GM12878 (cell line): ENCODE data around the gene ZNF688. TPM values are rescaled to one million over a fixed set of nuclear protein-coding genes. Genes with fewer than 3 reads are reported as not detected.
A peak's percentile ranks its signal among the peaks of the same experiment; 100 is the strongest.

Experiments
- ATAC-seq: fragments of 200-7000 bp; cut with Tn5 transposase; 3 replicates; pipeline ENCODE4 v1.9.1; 2020; ENCODE audit warnings: mild to moderate bottlenecking, moderate library complexity
- BruUV-seq: library from RNA; stranded (reverse); fragments of 400-500 nt; replicated peaks from 2 replicates; lab custom pipeline; 2021; lab: Mats Ljungman, UMichigan
- CTCF ChIA-PET: fragments of 300-600 bp; sonication (Branson Sonifier 250); formaldehyde crosslinking; extraction: SDS; loops from one replicate; lab custom pipeline; 2021; ENCODE audit warnings: inconsistent platforms; lab: Yijun Ruan, JAX
- POLR2A ChIA-PET: fragments of 350-600 bp; formaldehyde crosslinking; extraction: SDS; loops from one replicate; lab custom pipeline; 2021; ENCODE audit warnings: inconsistent platforms; lab: Charles Lee
- RAD21 ChIA-PET: fragments of 300-600 bp; sonication (Branson Sonifier 250); formaldehyde crosslinking; loops from one replicate; lab custom pipeline; 2023; ENCODE audit warnings: antibody characterized with exemption; ENCODE audit not compliant: unreplicated experiment; lab: Charles Lee
- SMC1A ChIA-PET: fragments of 300-600 bp; sonication (Branson Sonifier 250); formaldehyde crosslinking; loops from one replicate; lab custom pipeline; 2023; ENCODE audit not compliant: unreplicated experiment, uncharacterized antibody; lab: Charles Lee
- DNase-seq: peaks from one replicate; pipeline ENCODE4 v3.0.0-alpha.2; 2011; ENCODE audit warnings: low read depth, low spot score
- FAIRE-seq: peaks from 3 replicates; lab custom pipeline; 2011; peaks lifted over from hg19 to GRCh38; lab: Jason Lieb, UNC
- H2AFZ ChIP-seq: 2 replicates; pipeline ENCODE4 v1.6.0; 2011; ENCODE audit warnings: low read depth, low read length, control low read depth; ENCODE audit not compliant: control insufficient read depth
- H3K27ac ChIP-seq: 2 replicates; pipeline ENCODE4 v1.5.1; 2011; ENCODE audit warnings: control low read depth; ENCODE audit not compliant: control insufficient read depth, insufficient read depth
- H3K27me3 ChIP-seq, 2 experiments: replicated peaks in 1 of 2; 2 replicates each; pipeline versions ENCODE4 v1.6.0 to v1.6.1; 2011; ENCODE audit warnings: low read length in 1 of 2; ENCODE audit not compliant: control insufficient read depth in 2 of 2, insufficient read depth in 2 of 2
- H3K36me3 ChIP-seq, 2 experiments: 2 replicates each; pipeline ENCODE4 v1.5.1; 2011; ENCODE audit warnings: low read length in 1 of 2; ENCODE audit not compliant: control insufficient read depth in 2 of 2, insufficient read depth in 2 of 2
- H3K4me1 ChIP-seq: 2 replicates; pipeline ENCODE4 v1.6.1; 2011; ENCODE audit warnings: mild to moderate bottlenecking, low read length, moderate library complexity, mixed read lengths; ENCODE audit not compliant: control insufficient read depth, insufficient read depth
- H3K4me2 ChIP-seq: 2 replicates; pipeline ENCODE4 v1.6.0; 2011; ENCODE audit warnings: control low read depth; ENCODE audit not compliant: control insufficient read depth, insufficient read depth
- H3K4me3 ChIP-seq: fragments of 200-600 bp; sonication (generic); 2 replicates; pipeline ENCODE4 v1.5.1; 2016
- H3K79me2 ChIP-seq: 2 replicates; pipeline ENCODE4 v1.6.0; 2011; ENCODE audit warnings: low read length; ENCODE audit not compliant: control insufficient read depth, insufficient read depth
- H3K9ac ChIP-seq: 2 replicates; pipeline ENCODE4 v1.8.0; 2011; ENCODE audit warnings: low read length, control low read depth, mixed read lengths; ENCODE audit not compliant: control insufficient read depth, insufficient read depth
- H3K9me3 ChIP-seq: replicated peaks from 3 replicates; pipeline ENCODE4 v1.5.1; 2011; ENCODE audit warnings: mild to moderate bottlenecking, low read length; ENCODE audit not compliant: control insufficient read depth, insufficient read depth
- H4K20me1 ChIP-seq: 2 replicates; pipeline ENCODE4 v1.6.0; 2011; ENCODE audit not compliant: control insufficient read depth, insufficient read depth
- CREM ChIP-seq: IDR thresholded peaks from 2 replicates; pipeline ENCODE4 v1.6.1; 2014; ENCODE audit warnings: antibody characterized with exemption, low read depth
- HDGF ChIP-seq: fragments of 450-650 bp; IDR thresholded peaks from 2 replicates; pipeline ENCODE4 v1.6.1; 2016; ENCODE audit warnings: antibody characterized with exemption
- JUND ChIP-seq: IDR thresholded peaks from 2 replicates; pipeline ENCODE4 v1.6.1; 2012; ENCODE audit warnings: low read depth, mild to moderate bottlenecking, low read length, improper control_type of control experiment, moderate library complexity
- POLR2A ChIP-seq: IDR thresholded peaks from 2 replicates; pipeline ENCODE4 v1.6.1; 2011; ENCODE audit warnings: low read depth, mild to moderate bottlenecking, low read length
- SMAD5 ChIP-seq: IDR thresholded peaks from 2 replicates; pipeline ENCODE4 v1.6.1; 2016; ENCODE audit warnings: antibody characterized with exemption, low read depth
- STAT1 ChIP-seq: fragments of 450-650 bp; conservative IDR thresholded peaks from 2 replicates; pipeline ENCODE4 v1.6.1; 2014; ENCODE audit warnings: antibody characterized with exemption, mild to moderate bottlenecking
- YBX1 ChIP-seq: fragments of 450-650 bp; IDR thresholded peaks from 2 replicates; pipeline ENCODE4 v1.6.1; 2016; ENCODE audit warnings: antibody characterized with exemption
- ZBED1 ChIP-seq: IDR thresholded peaks from 2 replicates; pipeline ENCODE4 v1.6.1; 2016; ENCODE audit warnings: borderline replicate concordance
- ZNF217 ChIP-seq: fragments of 450-650 bp; IDR thresholded peaks from 2 replicates; pipeline ENCODE4 v1.6.1; 2017; ENCODE audit warnings: antibody characterized with exemption, mild to moderate bottlenecking
- WGBS: methylation state at CpG from one replicate; pipeline ENCODE4 v1.1.6; 2016; ENCODE audit warnings: low lambda C conversion rate; ENCODE audit not compliant: insufficient replicate concordance, insufficient coverage; ENCODE audit errors: missing lambda C conversion rate; 5-methylcytosine and 5-hydroxymethylcytosine counted together
- in situ Hi-C: fragments of 300-500 bp; cut with MboI; formaldehyde crosslinking; loops from 9 replicates; pipeline ENCODE4 v1.14.3; 2018; ENCODE audit warnings: mixed read lengths
- intact Hi-C: fragments of 100-400 bp; cut with micrococcal nuclease; formaldehyde crosslinking; loops from one replicate; pipeline ENCODE4 v1.14.2; 2022; ENCODE audit not compliant: unreplicated experiment
- polyA plus RNA-seq, 11 experiments: library from polyadenylated mRNA; depleted of rRNA in 4 of 11; unstranded in 6 of 11; stranded (reverse) in 5 of 11; fragments of >200 nt; fragmentation: Nextera tagmentation in 4 of 11; fragmentation: Illumina TruSeq in 1 of 11; extraction: Ambion mirVana in 4 of 11; extraction: Trizol in 1 of 11; gene quantifications; 1 replicate in 1 of 11; 2 replicates in 10 of 11; pipeline versions ENCODE4 v1.2.1 to v1.2.3, GENCODE V29; 2011 to 2016; ENCODE audit warnings: inconsistent platforms in 2 of 11, missing spikeins in 2 of 11, low read depth in 1 of 11
- total RNA-seq, 4 experiments: library from RNA; depleted of rRNA in 3 of 4; stranded (reverse); fragments of >200 nt in 3 of 4; fragmentation: Illumina TruSeq in 1 of 4; extraction: Trizol in 1 of 4; gene quantifications; 2 replicates each; pipeline versions ENCODE4 v1.2.1 to v1.2.3, GENCODE V29; 2013 to 2021

The ZNF688 gene
- total and polyA plus RNA-seq, 10 of the 15 experiments (the other 5 are each of a cell fraction or from before 2014, with no cell fraction given), result 0.14 to 17.4 (median 10.6) TPM

DNA sequence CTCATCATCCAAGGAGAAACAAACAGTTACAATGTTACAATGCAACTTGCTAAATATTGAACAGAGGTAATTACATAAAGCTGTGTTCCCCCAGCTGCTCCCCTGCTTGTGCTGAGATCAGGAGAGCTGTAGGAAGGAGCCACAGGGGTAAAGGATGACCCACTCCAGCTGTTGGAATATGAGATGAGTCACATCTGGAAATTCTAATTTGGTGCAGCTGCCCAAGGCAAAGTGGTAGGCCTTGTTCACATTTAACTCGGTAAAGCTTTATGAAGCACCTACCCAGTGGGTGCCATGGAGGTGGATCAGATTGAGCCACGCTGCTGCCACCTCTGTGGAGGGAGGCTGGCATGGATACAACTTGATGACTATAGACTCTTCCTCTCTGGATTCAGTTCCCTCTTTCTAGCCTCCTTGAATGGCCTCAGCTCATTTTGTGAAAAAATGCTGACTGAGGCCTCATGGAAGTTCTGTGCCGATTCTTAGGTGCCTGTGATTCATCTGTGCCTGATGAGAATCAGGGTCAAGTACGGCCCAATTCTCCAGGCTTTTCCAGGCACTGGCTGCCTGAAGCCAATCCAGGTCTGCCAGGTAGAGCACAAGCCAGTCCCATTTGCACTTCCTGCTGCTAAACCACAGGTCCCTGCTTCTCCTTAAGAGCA is 31.2 kb upstream of the ZNF688 start:
- intact Hi-C loops (no loop called here), in situ Hi-C loops (no loop called here)
- FAIRE-seq, result no peak
- peaks cover 11 to 14% of the 10 kb centered on the region in 2 experiments; a peak in 3 of 4 replicates for H3K36me3 ChIP-seq
- H3K4me3 ChIP-seq, result no peak overlapping the region
- H3K27ac ChIP-seq, result no peak overlapping the region
- SMC1A ChIA-PET, result interaction anchor here (1.5 to 1.7 kb wide), 2 partner anchors 10 to 173 kb away, joined by 6 to 7 read pairs; partner anchors contain the start of gene DCTPP1
- CTCF ChIA-PET, result interaction anchor here (0.5 to 8.9 kb wide), 8 partner anchors 13 to 172 kb away, joined by 3 to 89 read pairs (median 4); partner anchors contain the start of gene DCTPP1
- no peak for ATAC-seq
- H3K4me2 ChIP-seq, result no peak overlapping the region
- H3K9ac ChIP-seq, result no peak overlapping the region
- H3K4me1 ChIP-seq, result no peaks in the 10 kb centered on the region; the same call in 1 of the 2 replicates
- H2AFZ ChIP-seq, result no peak overlapping the region
- no peaks in the 10 kb centered on the region for H3K79me2 ChIP-seq
- TF ChIP-seq JUND (no peak), ZNF217 (no peak), POLR2A (0 out of 2 replicates have a peak, but pooled peaks have one; percentile 10)
- RAD21 ChIA-PET, result interaction anchor here (0.9 to 3.5 kb wide), 4 partner anchors 13 to 185 kb away, joined by 3 to 14 read pairs (median 5); partner anchors contain the start of gene DCTPP1
- 86% methylated on average over 4 of the region's 4 CpGs for WGBS
- H3K9me3 ChIP-seq, result no peaks in the 10 kb centered on the region
- H3K27me3 ChIP-seq, result no peaks in the 10 kb centered on the region
- POLR2A ChIA-PET, result interaction anchor here (0.8 to 1.1 kb wide), 3 partner anchors 10 to 177 kb away, joined by 3 to 8 read pairs (median 3); no protein-coding TSS in a partner anchor
- no peaks in the 10 kb centered on the region for H4K20me1 ChIP-seq
- DNase-seq, result no peak
- BruUV-seq, result TSS peak; percentile 36

DNA sequence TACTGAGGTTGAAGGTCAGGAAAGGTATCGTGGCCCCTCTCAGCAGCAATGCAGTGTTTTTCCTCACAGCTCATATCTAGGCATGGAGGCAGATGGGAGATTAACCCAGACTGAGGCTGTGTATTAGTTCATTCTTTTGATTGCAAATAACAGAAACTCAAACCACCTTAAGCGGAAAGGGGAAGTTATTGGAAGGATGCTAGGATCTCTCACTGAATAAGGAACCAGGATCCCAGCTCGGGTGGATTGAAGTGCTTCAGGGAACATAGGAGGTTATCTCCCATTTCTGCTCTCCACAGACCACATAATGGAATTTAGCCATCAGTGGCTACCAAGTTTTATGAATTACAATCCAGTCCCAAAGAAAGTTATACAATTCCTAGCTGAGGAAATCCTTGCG is 30.5 kb upstream of the ZNF688 start:
- intact Hi-C loops (no loop called here), in situ Hi-C loops (no loop called here)
- no peak overlapping the region for H3K4me3 ChIP-seq

More for the DNA sequence above, 30.5 kb upstream of the ZNF688 start:
- Histone ChIP-seq H4K20me1 (no peaks in the 10 kb centered on the region), H2AFZ (no peak overlapping the region), H3K79me2 (no peaks in the 10 kb centered on the region), H3K27ac (no peak overlapping the region), H3K27me3 (no peaks in the 10 kb centered on the region), H3K9me3 (no peaks in the 10 kb centered on the region), H3K9ac (no peak overlapping the region), H3K4me1 (no peaks in the 10 kb centered on the region), H3K36me3 (peaks cover 11 to 14% of the 10 kb centered on the region in 2 experiments; a peak in 3 of 4 replicates), H3K4me2 (no peak overlapping the region)
- WGBS, result 75% methylated on average over 4 of the region's 4 CpGs
- RAD21 ChIA-PET, result interaction anchor here (1.1 to 3.5 kb wide), 3 partner anchors 66 to 184 kb away, joined by 3 to 14 read pairs (median 5); partner anchors contain the start of gene DCTPP1
- no peak for FAIRE-seq
- CTCF ChIA-PET, result interaction anchor here (0.5 to 8.9 kb wide), 8 partner anchors 14 to 172 kb away, joined by 3 to 89 read pairs (median 4); partner anchors contain the start of gene DCTPP1
- POLR2A ChIA-PET, result interaction anchor here (0.9 kb wide), 1 partner anchor 16 kb away, joined by 3 read pairs; no protein-coding TSS in a partner anchor
- DNase-seq, result no peak
- no peak for TF ChIP-seq HDGF
- TF ChIP-seq STAT1, result no peak
- no peak for TF ChIP-seq CREM
- TF ChIP-seq SMAD5, result no peak
- TF ChIP-seq ZBED1, result no peak
- no peak for TF ChIP-seq YBX1
- SMC1A ChIA-PET, result interaction anchor here (1.5 to 1.7 kb wide), 2 partner anchors 10 to 173 kb away, joined by 6 to 7 read pairs; partner anchors contain the start of gene DCTPP1
- no peak for ATAC-seq
- BruUV-seq, result no TSS peak
